Activated naive CD4-positive, alpha-beta T cell treated with anti-CD3 and anti-CD28 coated beads for 36 hours (primary cell): ENCODE data around the gene EDEM3. TPM values are rescaled to one million over a fixed set of nuclear protein-coding genes. Genes with fewer than 3 reads are reported as not detected.

ENCODE experiments used
- CTCF ChIA-PET: fragments of 350-600 bp; sonication (Branson Sonifier 250); formaldehyde crosslinking; loops from one replicate; lab custom pipeline; 2021; ENCODE audit warnings: antibody characterized with exemption; lab: Charles Lee
- DNase-seq: peaks from one replicate; pipeline ENCODE4 v3.0.0-alpha.2; 2020
- H3K27ac Mint-ChIP-seq: one replicate; pipeline ENCODE4 v1.8.0; 2021; ENCODE audit warnings: mild to moderate bottlenecking, mixed read lengths
- H3K27me3 Mint-ChIP-seq: one replicate; pipeline ENCODE4 v1.8.0; 2021; ENCODE audit warnings: low read depth, mixed read lengths
- H3K36me3 Mint-ChIP-seq: one replicate; pipeline ENCODE4 v1.8.0; 2021; ENCODE audit warnings: low read depth, mixed read lengths
- H3K4me1 Mint-ChIP-seq: one replicate; pipeline ENCODE4 v1.8.0; 2021; ENCODE audit warnings: low read depth, mixed read lengths
- H3K4me3 Mint-ChIP-seq: one replicate; pipeline ENCODE4 v1.8.0; 2021; ENCODE audit warnings: mild to moderate bottlenecking, moderate library complexity, mixed read lengths
- H3K9me3 Mint-ChIP-seq: one replicate; pipeline ENCODE4 v1.8.0; 2021; ENCODE audit warnings: mixed read lengths
- intact Hi-C: fragments of 100-400 bp; cut with micrococcal nuclease; formaldehyde crosslinking; loops from one replicate; pipeline ENCODE4 v1.15.1; 2023
- total RNA-seq, 2 experiments: library from RNA; stranded (reverse); gene quantifications; one replicate each; pipeline ENCODE4 v1.2.3, GENCODE V29; 2021

Gene EDEM3, protein sequence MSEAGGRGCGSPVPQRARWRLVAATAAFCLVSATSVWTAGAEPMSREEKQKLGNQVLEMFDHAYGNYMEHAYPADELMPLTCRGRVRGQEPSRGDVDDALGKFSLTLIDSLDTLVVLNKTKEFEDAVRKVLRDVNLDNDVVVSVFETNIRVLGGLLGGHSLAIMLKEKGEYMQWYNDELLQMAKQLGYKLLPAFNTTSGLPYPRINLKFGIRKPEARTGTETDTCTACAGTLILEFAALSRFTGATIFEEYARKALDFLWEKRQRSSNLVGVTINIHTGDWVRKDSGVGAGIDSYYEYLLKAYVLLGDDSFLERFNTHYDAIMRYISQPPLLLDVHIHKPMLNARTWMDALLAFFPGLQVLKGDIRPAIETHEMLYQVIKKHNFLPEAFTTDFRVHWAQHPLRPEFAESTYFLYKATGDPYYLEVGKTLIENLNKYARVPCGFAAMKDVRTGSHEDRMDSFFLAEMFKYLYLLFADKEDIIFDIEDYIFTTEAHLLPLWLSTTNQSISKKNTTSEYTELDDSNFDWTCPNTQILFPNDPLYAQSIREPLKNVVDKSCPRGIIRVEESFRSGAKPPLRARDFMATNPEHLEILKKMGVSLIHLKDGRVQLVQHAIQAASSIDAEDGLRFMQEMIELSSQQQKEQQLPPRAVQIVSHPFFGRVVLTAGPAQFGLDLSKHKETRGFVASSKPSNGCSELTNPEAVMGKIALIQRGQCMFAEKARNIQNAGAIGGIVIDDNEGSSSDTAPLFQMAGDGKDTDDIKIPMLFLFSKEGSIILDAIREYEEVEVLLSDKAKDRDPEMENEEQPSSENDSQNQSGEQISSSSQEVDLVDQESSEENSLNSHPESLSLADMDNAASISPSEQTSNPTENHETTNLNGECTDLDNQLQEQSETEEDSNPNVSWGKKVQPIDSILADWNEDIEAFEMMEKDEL
- total RNA-seq, result 10 to 100 TPM in 1 of 2 experiments, 1 to 10 TPM in 1; 9.9 to 10.5 TPM

DNA sequence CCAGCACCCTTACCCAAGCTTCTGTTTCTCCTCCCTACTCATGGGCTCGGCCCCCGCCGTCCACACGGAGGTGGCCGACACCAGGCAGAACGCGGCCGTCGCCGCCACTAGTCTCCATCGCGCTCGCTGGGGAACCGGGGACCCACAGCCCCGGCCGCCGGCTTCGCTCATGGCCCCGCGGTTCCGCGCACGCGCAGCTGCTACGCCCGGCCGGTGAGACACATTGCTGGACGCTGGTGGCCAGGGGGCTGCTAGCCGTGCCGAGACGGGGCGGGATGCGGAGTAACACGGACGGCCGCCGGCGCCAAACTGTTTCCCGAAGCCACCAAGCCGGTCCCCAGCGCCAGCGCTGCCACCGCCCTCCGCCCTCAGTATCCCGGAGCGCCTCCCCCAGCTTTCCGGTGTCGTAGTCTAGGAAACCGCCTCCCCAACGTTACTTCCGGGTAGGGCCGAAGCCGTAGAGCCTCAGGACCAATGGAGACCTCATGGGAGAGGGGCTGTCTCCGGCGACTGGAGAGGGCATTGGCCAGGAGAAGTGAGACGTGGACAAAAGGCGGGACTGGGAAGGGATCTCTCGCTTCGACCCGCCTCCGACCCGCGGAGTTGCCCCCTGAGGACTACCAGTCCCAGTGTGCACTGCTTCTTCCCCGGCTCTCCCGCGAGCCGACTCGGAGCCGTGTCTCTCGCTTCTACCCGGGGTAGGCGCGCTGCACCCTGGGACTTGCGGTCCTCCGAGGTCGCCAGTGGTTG, at the start of gene EDEM3:
TSS of gene EDEM3 (minus strand) at position 383 of the 750 bp plus-strand sequence. CDS start at position 171, 212 bp downstream.
- Mint-ChIP-seq H3K27ac (peak within 1 kb of the TSS; percentile 88), H3K4me1 (peaks cover 36% of the 10 kb centered on the region), H3K9me3 (no peaks in the 10 kb centered on the region), H3K27me3 (no peaks in the 10 kb centered on the region), H3K4me3 (peak within 1 kb of the TSS; percentile 88), H3K36me3 (peaks cover 3% of the 10 kb centered on the region)
- peak; percentile 98 for DNase-seq
- CTCF ChIA-PET, result interaction anchor here (1.9 kb wide), 1 partner anchor 291 kb away, joined by 4 read pairs; no protein-coding TSS in a partner anchor
- intact Hi-C loops, result loop anchor here (1.0 to 10.0 kb wide), 16 partner anchors 11 to 1621 kb away; partner anchors contain the start of genes ARPC5, C1orf21, IVNS1ABP and ODR4

DNA sequence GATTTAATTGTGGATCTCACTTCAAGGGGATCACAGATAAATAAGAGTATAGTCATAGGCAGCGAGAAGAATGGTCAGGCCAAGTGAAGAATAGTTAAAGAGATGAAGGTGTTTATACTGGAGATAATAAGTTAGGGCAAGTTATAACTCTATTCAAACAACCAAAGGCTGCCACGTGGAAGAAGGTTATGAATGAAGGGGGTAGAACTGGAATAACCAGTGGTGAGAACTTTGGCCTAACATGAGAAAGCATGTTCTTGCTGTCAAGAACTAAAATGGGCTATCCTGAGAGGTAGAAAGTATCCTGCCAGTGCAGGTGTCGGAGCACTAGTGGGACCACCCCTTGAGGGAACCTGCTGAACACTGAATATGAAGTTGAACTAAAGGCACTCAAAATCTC, 49.6 kb upstream of the EDEM3 start:
- Mint-ChIP-seq H3K27me3 (no peaks in the 10 kb centered on the region), H3K36me3 (no peaks in the 10 kb centered on the region), H3K9me3 (no peaks in the 10 kb centered on the region), H3K27ac (no peak overlapping the region), H3K4me1 (peaks cover 2% of the 10 kb centered on the region), H3K4me3 (no peak overlapping the region)
- intact Hi-C loops, result no loop called here
- no peak for DNase-seq
- CTCF ChIA-PET, result interaction anchor here (1.2 to 5.6 kb wide), 7 partner anchors 10 to 877 kb away, joined by 3 to 147 read pairs (median 8); no protein-coding TSS in a partner anchor

DNA sequence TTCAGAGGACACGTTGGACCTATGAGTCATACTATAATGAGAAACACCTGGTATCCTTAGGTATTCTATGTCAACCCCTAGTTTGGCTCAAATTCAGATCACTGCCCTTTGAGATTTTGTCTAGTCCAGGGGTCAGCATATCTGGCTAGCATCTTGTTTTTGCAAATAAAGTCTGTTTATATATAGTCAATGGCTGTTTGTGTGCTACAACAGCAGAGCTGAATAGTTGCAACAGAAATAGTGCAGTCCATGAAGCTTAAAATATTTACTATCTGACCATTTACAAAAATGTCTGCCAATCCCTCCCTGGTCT, 48.5 kb upstream of the EDEM3 start:
- no peak for DNase-seq
- no peak overlapping the region for H3K4me3 Mint-ChIP-seq
- H3K36me3 Mint-ChIP-seq, result no peaks in the 10 kb centered on the region
- H3K9me3 Mint-ChIP-seq, result no peaks in the 10 kb centered on the region
- no peak overlapping the region for H3K27ac Mint-ChIP-seq
- intact Hi-C loops, result no loop called here
- peaks cover 2% of the 10 kb centered on the region for H3K4me1 Mint-ChIP-seq
- H3K27me3 Mint-ChIP-seq, result no peaks in the 10 kb centered on the region
- CTCF ChIA-PET, result interaction anchor here (1.1 kb wide), 1 partner anchor 179 kb away, joined by 7 read pairs; no protein-coding TSS in a partner anchor

DNA sequence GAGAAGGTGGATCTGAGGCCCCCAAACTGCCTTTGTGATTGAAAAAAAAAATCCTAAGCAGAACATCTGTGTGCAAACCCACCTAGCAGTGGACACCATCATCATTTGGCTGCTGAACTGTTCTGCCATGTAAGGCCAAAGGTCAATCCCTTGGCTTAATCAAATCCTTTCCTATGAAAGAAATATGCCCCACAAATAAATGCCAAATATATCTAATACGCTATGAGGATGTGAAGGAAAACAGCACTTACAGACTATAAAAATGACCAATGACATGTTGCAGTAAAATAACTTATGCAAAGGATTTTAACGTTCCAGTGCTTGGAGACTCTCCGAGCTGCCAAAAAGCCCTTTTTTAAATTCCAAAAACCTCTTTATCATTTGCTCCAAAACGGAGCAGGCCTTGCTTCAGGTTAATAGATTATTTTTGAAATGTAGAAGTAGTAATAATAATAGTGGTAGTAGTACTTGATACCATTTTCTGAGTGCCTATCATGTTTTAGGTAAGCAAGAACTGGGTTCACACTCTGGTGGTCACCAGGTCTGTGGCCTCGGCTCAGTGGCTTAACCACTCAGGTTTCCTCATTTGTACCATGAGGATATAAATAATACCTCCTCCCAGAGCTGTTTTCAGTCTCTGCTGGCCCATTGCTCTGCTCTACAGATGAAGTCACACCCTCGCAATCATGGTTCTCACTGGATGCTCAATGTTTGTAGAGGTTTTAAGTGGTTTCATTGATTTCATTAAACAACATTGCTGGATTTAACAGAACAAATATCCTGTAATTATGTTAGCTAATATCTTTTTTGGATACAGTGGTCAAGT, 47.9 kb upstream of the EDEM3 start:
- Mint-ChIP-seq H3K36me3 (no peaks in the 10 kb centered on the region), H3K9me3 (no peaks in the 10 kb centered on the region), H3K27me3 (no peaks in the 10 kb centered on the region), H3K4me1 (peaks cover 2% of the 10 kb centered on the region), H3K27ac (no peak overlapping the region), H3K4me3 (no peak overlapping the region)
- intact Hi-C loops, result no loop called here
- DNase-seq, result no peak
- CTCF ChIA-PET, result interaction anchor here (1.1 kb wide), 1 partner anchor 179 kb away, joined by 7 read pairs; no protein-coding TSS in a partner anchor

DNA sequence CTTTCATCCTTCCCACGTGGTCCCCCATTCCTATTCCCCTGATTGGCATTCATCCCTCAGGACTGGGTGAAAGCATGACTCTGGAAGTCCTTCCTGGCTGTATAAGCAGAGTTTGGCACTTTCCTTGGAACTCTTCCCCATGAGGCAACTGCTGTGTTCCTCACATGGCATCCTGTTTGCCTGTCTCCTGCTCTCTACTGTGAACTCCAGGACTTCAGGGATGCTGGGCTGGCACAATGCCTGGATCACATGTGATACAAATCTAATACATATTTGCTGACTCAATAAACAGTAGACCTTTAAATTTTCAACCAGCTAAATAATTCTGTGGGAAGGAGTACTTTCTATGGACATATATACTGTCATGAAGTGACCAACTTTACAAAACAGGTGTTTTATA, 46.8 kb upstream of the EDEM3 start:
- intact Hi-C loops, result no loop called here

DNA sequence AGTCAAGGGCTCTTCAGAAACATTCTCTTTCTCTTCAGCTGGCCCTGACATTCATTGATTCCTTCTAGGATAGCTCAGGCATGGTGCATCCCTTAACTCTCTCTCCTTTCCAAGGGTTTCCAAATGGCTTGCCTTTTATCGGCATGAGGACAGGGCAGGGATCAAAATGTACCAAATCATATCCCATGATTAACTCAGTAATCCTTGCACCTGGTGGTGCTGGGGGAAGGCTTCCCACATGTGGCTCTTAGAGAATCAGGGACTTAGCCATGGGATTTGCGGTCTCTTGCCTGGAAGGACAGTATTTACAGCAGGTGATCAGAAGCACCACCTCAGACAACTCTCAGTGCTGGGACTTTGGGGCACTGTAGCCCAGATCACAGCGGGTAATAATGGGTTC, 46.2 kb upstream of the EDEM3 start:
- Mint-ChIP-seq H3K27me3 (no peaks in the 10 kb centered on the region), H3K4me1 (peaks cover 2% of the 10 kb centered on the region), H3K36me3 (no peaks in the 10 kb centered on the region), H3K9me3 (no peaks in the 10 kb centered on the region), H3K4me3 (no peak overlapping the region), H3K27ac (no peak overlapping the region)
- DNase-seq, result no peak
- CTCF ChIA-PET, result no interaction called here
- intact Hi-C loops, result no loop called here

More for the DNA sequence above, 46.8 kb upstream of the EDEM3 start:
- no peak for DNase-seq
- H3K36me3 Mint-ChIP-seq, result no peaks in the 10 kb centered on the region
- H3K27me3 Mint-ChIP-seq, result no peaks in the 10 kb centered on the region
- no peaks in the 10 kb centered on the region for H3K9me3 Mint-ChIP-seq
- no peak overlapping the region for H3K27ac Mint-ChIP-seq
- peaks cover 2% of the 10 kb centered on the region for H3K4me1 Mint-ChIP-seq
- H3K4me3 Mint-ChIP-seq, result no peak overlapping the region
- CTCF ChIA-PET, result no interaction called here

DNA sequence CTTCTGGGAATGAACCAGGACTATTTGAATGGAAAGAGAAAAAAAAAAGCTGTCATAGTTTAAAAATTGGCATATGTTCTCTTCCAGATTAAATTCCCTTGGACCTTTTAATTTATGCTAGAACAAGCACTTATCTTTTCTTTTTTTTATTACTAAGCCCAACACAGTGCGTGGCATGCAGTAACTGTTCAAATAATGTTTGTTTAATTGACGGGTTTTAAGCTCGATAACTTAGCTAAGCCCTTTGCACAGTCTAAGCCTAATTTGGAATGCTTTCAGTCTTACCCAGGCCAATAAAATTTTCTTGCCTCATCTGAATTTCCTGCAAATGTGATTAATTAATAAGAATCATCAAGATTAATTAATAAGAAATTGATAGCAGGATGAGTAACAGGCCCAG, 39.3 kb upstream of the EDEM3 start:
- H3K9me3 Mint-ChIP-seq, result no peaks in the 10 kb centered on the region
- no peaks in the 10 kb centered on the region for H3K27me3 Mint-ChIP-seq
- no peak for DNase-seq
- H3K27ac Mint-ChIP-seq, result no peak overlapping the region
- intact Hi-C loops, result loop anchor here (2.0 kb wide), 1 partner anchor 39 kb away; the partner anchor contains the start of gene EDEM3
- CTCF ChIA-PET, result interaction anchor here (0.6 to 1.1 kb wide), 5 partner anchors 11 to 557 kb away, joined by 3 to 4 read pairs (median 3); no protein-coding TSS in a partner anchor
- H3K4me3 Mint-ChIP-seq, result no peak overlapping the region
- no peaks in the 10 kb centered on the region for H3K36me3 Mint-ChIP-seq
- H3K4me1 Mint-ChIP-seq, result peaks cover 11% of the 10 kb centered on the region

DNA sequence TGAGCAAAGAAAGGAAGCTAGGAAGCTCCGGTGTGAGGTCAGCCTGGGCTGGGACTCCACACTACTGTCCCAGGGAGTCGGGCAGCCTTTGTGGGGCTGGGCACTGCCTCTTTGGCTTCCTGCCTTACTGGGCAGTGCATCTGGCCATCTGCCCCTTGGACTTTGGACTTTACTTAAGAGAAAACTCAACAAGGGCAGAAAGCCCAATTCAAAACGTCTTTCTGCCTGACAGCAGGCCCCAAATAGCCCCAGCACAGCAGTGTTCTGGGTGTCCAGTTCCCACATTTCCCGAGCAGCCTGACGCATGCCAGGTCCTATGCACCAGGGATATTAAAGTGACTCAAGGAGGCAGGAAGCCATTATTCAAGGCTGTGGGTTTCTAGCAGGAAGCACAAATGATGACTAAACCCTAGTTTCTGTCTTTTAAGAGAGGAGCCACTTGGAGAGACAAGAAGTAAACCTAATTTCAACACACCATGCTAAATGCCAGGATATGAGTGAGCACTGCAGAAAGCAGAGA, 37.9 kb upstream of the EDEM3 start:
- CTCF ChIA-PET, result interaction anchor here (0.6 to 0.7 kb wide), 2 partner anchors 16 to 775 kb away, joined by 3 to 4 read pairs; no protein-coding TSS in a partner anchor
- Mint-ChIP-seq H3K4me1 (peaks cover 11% of the 10 kb centered on the region), H3K27me3 (no peaks in the 10 kb centered on the region), H3K27ac (no peak overlapping the region), H3K4me3 (no peak overlapping the region), H3K36me3 (no peaks in the 10 kb centered on the region), H3K9me3 (no peaks in the 10 kb centered on the region)
- peak; percentile 39 for DNase-seq
- intact Hi-C loops, result loop anchor here (1.0 to 2.0 kb wide), 2 partner anchors 38 to 49 kb away; partner anchors contain the start of gene EDEM3

DNA sequence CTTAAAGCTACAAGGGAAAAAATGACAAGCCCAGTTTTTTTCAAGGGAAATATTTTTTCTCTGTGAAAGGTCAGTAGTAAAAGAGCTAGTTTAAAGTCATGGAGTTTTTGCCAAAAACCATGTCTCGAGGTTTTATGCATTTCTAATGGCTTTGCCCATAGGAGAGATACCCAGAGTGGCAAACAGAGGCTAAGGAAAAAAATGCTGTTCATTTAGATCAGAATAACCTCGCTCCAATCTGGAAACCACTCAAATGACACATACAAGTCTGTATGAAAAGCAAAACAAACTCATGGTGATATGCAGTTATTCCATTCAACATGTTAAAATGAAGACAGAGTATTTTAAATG, 36.9 kb upstream of the EDEM3 start:
- Mint-ChIP-seq H3K4me3 (no peak overlapping the region), H3K27me3 (no peaks in the 10 kb centered on the region), H3K36me3 (no peaks in the 10 kb centered on the region), H3K9me3 (no peaks in the 10 kb centered on the region), H3K4me1 (peaks cover 11% of the 10 kb centered on the region), H3K27ac (no peak overlapping the region)
- intact Hi-C loops, result no loop called here
- CTCF ChIA-PET, result interaction anchor here (0.7 to 1.4 kb wide), 3 partner anchors 13 to 776 kb away, joined by 3 to 5 read pairs (median 3); no protein-coding TSS in a partner anchor
- DNase-seq, result no peak

DNA sequence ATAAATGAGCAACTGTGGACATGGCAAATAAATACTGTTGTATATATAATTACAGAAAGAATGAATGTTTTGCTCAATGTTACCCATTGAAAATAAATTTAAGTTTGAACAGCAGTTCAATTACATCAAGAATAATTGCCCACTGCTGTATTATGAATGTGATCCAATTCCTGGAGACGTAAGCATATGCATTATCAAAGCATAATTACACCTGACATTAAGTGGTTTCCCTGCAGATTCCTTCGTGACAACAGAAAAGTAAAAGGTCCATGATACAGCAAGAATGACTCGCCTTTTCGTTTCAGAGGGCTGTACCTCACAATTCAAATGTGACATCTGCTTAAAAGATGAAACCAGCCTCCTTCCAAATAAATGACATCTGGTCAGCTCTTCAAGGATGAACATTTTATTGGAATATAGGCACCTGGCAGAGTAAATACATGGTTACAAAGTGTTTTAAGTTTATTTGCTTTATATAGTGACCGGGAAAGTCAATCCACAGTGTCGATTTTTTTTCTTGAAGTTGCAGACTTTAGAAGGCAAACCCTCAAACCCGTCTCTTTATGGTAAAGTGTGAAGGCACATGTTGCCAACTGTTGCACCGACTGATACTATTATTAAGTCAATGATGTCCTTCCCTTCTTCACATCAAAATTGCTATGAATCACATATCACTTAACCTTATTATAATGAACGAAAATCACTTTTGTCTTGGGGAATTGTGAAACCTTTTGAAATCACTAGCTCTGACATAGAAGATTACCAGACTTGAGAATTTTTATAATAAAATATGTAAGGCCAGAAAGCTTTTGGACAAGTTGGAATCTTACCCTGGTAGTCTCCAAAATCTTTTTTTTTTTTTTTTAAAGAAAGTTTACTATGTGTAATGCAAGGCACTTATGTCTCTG, 36.2 kb upstream of the EDEM3 start:
- intact Hi-C loops, result no loop called here
- Mint-ChIP-seq H3K9me3 (no peaks in the 10 kb centered on the region), H3K27ac (no peak overlapping the region), H3K27me3 (no peaks in the 10 kb centered on the region), H3K4me1 (peaks cover 11% of the 10 kb centered on the region), H3K4me3 (no peak overlapping the region), H3K36me3 (no peaks in the 10 kb centered on the region)
- CTCF ChIA-PET, result interaction anchor here (0.8 to 1.4 kb wide), 2 partner anchors 14 to 190 kb away, joined by 3 to 5 read pairs; no protein-coding TSS in a partner anchor
- no peak for DNase-seq
